Keratinocyte (primary cell): ENCODE results near the gene MESD. TPM values are rescaled to one million over a fixed set of nuclear protein-coding genes. Genes with fewer than 3 reads are reported as not detected.

Source experiments
- DNase-seq: peaks from one replicate; pipeline ENCODE4 v3.0.0-alpha.2; 2011; ENCODE audit warnings: low read depth, missing footprints, low spot score
- FAIRE-seq: peaks from 2 replicates; lab custom pipeline; 2011; peaks lifted over from hg19 to GRCh38; lab: Jason Lieb, UNC
- H2AFZ ChIP-seq: 2 replicates; pipeline ENCODE4 v1.6.0; 2012; ENCODE audit warnings: low read length, control low read depth, inconsistent platforms; ENCODE audit not compliant: control insufficient read depth
- H3K27ac ChIP-seq: 2 replicates; pipeline ENCODE4 v1.5.1; 2011; ENCODE audit warnings: low read length; ENCODE audit not compliant: control insufficient read depth, insufficient read depth
- H3K27me3 ChIP-seq: 3 replicates; pipeline ENCODE4 v1.6.0; 2011; ENCODE audit warnings: low read length; ENCODE audit not compliant: control insufficient read depth, insufficient read depth; ENCODE audit errors: extremely low read depth
- H3K36me3 ChIP-seq, 2 experiments: 2 replicates in 1 of 2; 3 replicates in 1 of 2; pipeline ENCODE4 v1.5.1; 2011; ENCODE audit warnings: low read length in 2 of 2, mild to moderate bottlenecking in 1 of 2; ENCODE audit not compliant: control insufficient read depth in 2 of 2, insufficient read depth in 2 of 2; ENCODE audit errors: extremely low read depth in 1 of 2
- H3K4me1 ChIP-seq: 3 replicates; pipeline ENCODE4 v1.5.1; 2011; ENCODE audit warnings: low read length; ENCODE audit not compliant: control insufficient read depth, insufficient read depth; ENCODE audit errors: extremely low read depth
- H3K4me2 ChIP-seq: 3 replicates; pipeline ENCODE4 v1.6.0; 2011; ENCODE audit warnings: low read depth, low read length; ENCODE audit not compliant: control insufficient read depth, insufficient read depth; ENCODE audit errors: extremely low read depth
- H3K4me3 ChIP-seq, 3 experiments: fragments of 200-600 bp in 1 of 3; sonication (generic) in 1 of 3; 2 replicates in 2 of 3; 3 replicates in 1 of 3; pipeline ENCODE4 v1.5.1; 2011 to 2016; ENCODE audit warnings: low read length in 3 of 3, mild to moderate bottlenecking in 3 of 3, control low read depth in 2 of 3, inconsistent platforms in 1 of 3, low read depth in 1 of 3, mixed read lengths in 1 of 3, mixed run types in 1 of 3, moderate library complexity in 1 of 3; ENCODE audit not compliant: control insufficient read depth in 2 of 3, insufficient read depth in 2 of 3; ENCODE audit errors: extremely low read depth in 1 of 3
- H3K79me2 ChIP-seq: 2 replicates; pipeline ENCODE4 v1.6.0; 2012; ENCODE audit warnings: low read length; ENCODE audit not compliant: control insufficient read depth, insufficient read depth
- H3K9ac ChIP-seq: 3 replicates; pipeline ENCODE4 v1.6.0; 2011; ENCODE audit warnings: low read length; ENCODE audit not compliant: control insufficient read depth, insufficient read depth; ENCODE audit errors: extremely low read depth
- H3K9me1 ChIP-seq: 3 replicates; pipeline ENCODE4 v1.6.0; 2011; ENCODE audit warnings: low read length; ENCODE audit not compliant: control insufficient read depth, insufficient read depth; ENCODE audit errors: extremely low read depth
- H3K9me3 ChIP-seq: 2 replicates; pipeline ENCODE4 v1.5.1; 2012; ENCODE audit warnings: low read depth, low read length; ENCODE audit not compliant: control insufficient read depth
- H4K20me1 ChIP-seq: 3 replicates; pipeline ENCODE4 v1.6.0; 2011; ENCODE audit warnings: low read length; ENCODE audit not compliant: control insufficient read depth, insufficient read depth; ENCODE audit errors: extremely low read depth
- CTCF ChIP-seq, 3 experiments: IDR thresholded peaks in 1 of 3; conservative IDR thresholded peaks in 1 of 3; optimal IDR thresholded peaks in 1 of 3; 2 replicates in 2 of 3; 3 replicates in 1 of 3; pipeline versions ENCODE3 to v1.5.1; 2011; ENCODE audit warnings: low read length in 3 of 3, mild to moderate bottlenecking in 3 of 3, moderate library complexity in 2 of 3, control low read depth in 1 of 3, inconsistent platforms in 1 of 3; ENCODE audit not compliant: insufficient read depth in 2 of 3; ENCODE audit errors: extremely low read depth in 1 of 3
- EZH2 ChIP-seq: IDR thresholded peaks from one replicate; pipeline ENCODE4 v1.6.1; 2012; ENCODE audit warnings: inconsistent platforms, mild to moderate bottlenecking, low read length, moderate library complexity
- dilution Hi-C: fragments of 300-500 bp; cut with MboI; formaldehyde crosslinking; loops from one replicate; pipeline ENCODE4 v1.7.0; 2020; ENCODE audit warnings: low sequenced_read_pairs; ENCODE audit not compliant: extremely low pct_ligation_motif_present
- polyA plus RNA-seq, 5 experiments: library from polyadenylated mRNA; depleted of rRNA in 3 of 5; stranded (reverse) in 3 of 5; stranded (forward) in 1 of 5; unstranded in 1 of 5; fragments of >200 nt; gene quantifications; 1 replicate in 1 of 5; 2 replicates in 3 of 5; 3 replicates in 1 of 5; pipeline versions ENCODE4 v1.2.1 to v1.2.3, GENCODE V29; 2011 to 2012; ENCODE audit warnings: missing spikeins in 2 of 5, low read depth in 1 of 5, low replicate concordance in 1 of 5

MESD gene
- polyA plus RNA-seq, 1 donor (not counting 4 experiments of a cell fraction or from before 2014, with no cell fraction given), result 18.7 TPM

- Histone ChIP-seq H3K27ac (no peak overlapping the region), H3K9me3 (no peaks in the 10 kb centered on the region), H3K9me1 (no peaks in the 10 kb centered on the region), H3K9ac (no peak overlapping the region), H2AFZ (no peak overlapping the region), H3K4me3 (no peak overlapping the region), H3K36me3 (peaks cover 3 to 12% of the 10 kb centered on the region in 2 experiments), H4K20me1 (no peaks in the 10 kb centered on the region), H3K79me2 (no peaks in the 10 kb centered on the region), H3K4me1 (no peaks in the 10 kb centered on the region), H3K27me3 (no peaks in the 10 kb centered on the region), H3K4me2 (no peak overlapping the region)
- TF ChIP-seq CTCF (optimal IDR thresholded peaks at IDR 0.05 in 1 of 3, IDR thresholded peaks at IDR 0.05 in 1 of 3, conservative IDR thresholded peaks at IDR 0.05 in 1 of 3; ENCODE audit: extremely low read depth in 1 of 3, insufficient read depth in 2 of 3, low read length in 3 of 3) (no peak), EZH2 (no peak)
- DNase-seq (no peak), FAIRE-seq (no peak)
- dilution Hi-C loops, result no loop called here
Observed at GRCh38 chr15:80942266-80942665, 47.4 kb downstream of the MESD start.

GRCh38 chr15:80940851-80941250 lies 48.8 kb downstream of the MESD start:
- H3K9me1 ChIP-seq, result no peaks in the 10 kb centered on the region
- no peak overlapping the region for H3K9ac ChIP-seq
- no peak overlapping the region for H3K4me3 ChIP-seq
- no peaks in the 10 kb centered on the region for H4K20me1 ChIP-seq
- no peak overlapping the region for H3K4me2 ChIP-seq
- DNase-seq (no peak), FAIRE-seq (no peak)
- no peaks in the 10 kb centered on the region for H3K4me1 ChIP-seq
- no peaks in the 10 kb centered on the region for H3K79me2 ChIP-seq
- H3K36me3 ChIP-seq, result peaks cover 3 to 7% of the 10 kb centered on the region in 2 experiments
- H3K27me3 ChIP-seq, result no peaks in the 10 kb centered on the region
- TF ChIP-seq CTCF (optimal IDR thresholded peaks at IDR 0.05 in 1 of 3, IDR thresholded peaks at IDR 0.05 in 1 of 3, conservative IDR thresholded peaks at IDR 0.05 in 1 of 3; ENCODE audit: extremely low read depth in 1 of 3, insufficient read depth in 2 of 3, low read length in 3 of 3) (no peak), EZH2 (no peak)
- H3K27ac ChIP-seq, result no peak overlapping the region
- no peak overlapping the region for H2AFZ ChIP-seq
- dilution Hi-C loops, result no loop called here
- no peaks in the 10 kb centered on the region for H3K9me3 ChIP-seq
